Stimulated activated effector memory CD8-positive, alpha-beta T cell treated with anti-CD3 and anti-CD28 coated beads, Interleukin-12 subunit alpha, Interleukin-12 subunit beta, amount 100 ng/mL, for 72 hours (primary cell): ENCODE results near the gene MICAL3.
"Not testable (repeated sequence)": the region's sequence is repeated elsewhere in the genome, so short reads cannot be mapped to it uniquely, and the experiment has no call there.

ENCODE experiments used
- ATAC-seq: fragments of 150-1000 bp; cut with Tn5 transposase; 2 replicates; pipeline ENCODE4 v1.10.0; 2021
- DNase-seq, 2 donors: peaks; one replicate each; pipeline ENCODE4 v3.0.0; 2021 to 2022; ENCODE audit warnings: low spot score in 2 of 2
- H3K27ac Mint-ChIP-seq: one replicate; pipeline ENCODE4 v1.8.0; 2022; ENCODE audit warnings: mild to moderate bottlenecking, mixed read lengths
- H3K36me3 Mint-ChIP-seq: one replicate; pipeline ENCODE4 v1.8.0; 2022; ENCODE audit warnings: mild to moderate bottlenecking, mixed read lengths
- H3K4me1 Mint-ChIP-seq: one replicate; pipeline ENCODE4 v1.8.0; 2022; ENCODE audit warnings: mixed read lengths
- H3K4me3 Mint-ChIP-seq: one replicate; pipeline ENCODE4 v1.8.0; 2022; ENCODE audit warnings: mild to moderate bottlenecking, mixed read lengths
- H3K9me3 Mint-ChIP-seq: one replicate; pipeline ENCODE4 v1.8.0; 2022; ENCODE audit warnings: mixed read lengths

MICAL3 gene

GRCh38 chr22:17941471-17942406 is 82.6 kb downstream of the MICAL3 start:
- Mint-ChIP-seq H3K27ac (no peak overlapping the region), H3K36me3 (peaks cover 7% of the 10 kb centered on the region), H3K4me1 (peaks cover 56% of the 10 kb centered on the region), H3K4me3 (no peak overlapping the region), H3K9me3 (no peaks in the 10 kb centered on the region)
- DNase-seq (no peak), ATAC-seq (no peak)

DNA sequence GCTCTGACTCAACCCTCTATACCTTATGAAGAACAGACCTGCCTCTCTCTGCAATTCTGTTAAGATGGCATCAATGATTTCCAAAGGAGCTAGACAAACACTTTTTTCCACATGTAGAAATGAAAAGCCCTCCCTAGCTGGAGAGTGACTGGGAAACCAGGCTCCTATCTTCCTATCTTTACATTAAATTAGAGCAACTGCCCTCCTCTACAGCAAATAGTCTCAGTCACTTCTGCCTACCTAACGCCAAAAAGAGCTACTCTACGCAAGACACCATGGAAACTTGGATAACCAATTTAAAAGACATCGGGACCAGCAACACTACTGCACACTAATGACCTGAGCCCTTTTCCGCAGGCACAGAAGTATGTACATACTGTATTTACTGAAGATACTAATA is 84.8 kb downstream of the MICAL3 start:
- Mint-ChIP-seq H3K4me3 (no peak overlapping the region), H3K36me3 (peaks cover 11% of the 10 kb centered on the region), H3K27ac (no peak overlapping the region), H3K4me1 (peaks cover 48% of the 10 kb centered on the region), H3K9me3 (no peaks in the 10 kb centered on the region)
- DNase-seq (no peak), ATAC-seq (no peak)

DNA sequence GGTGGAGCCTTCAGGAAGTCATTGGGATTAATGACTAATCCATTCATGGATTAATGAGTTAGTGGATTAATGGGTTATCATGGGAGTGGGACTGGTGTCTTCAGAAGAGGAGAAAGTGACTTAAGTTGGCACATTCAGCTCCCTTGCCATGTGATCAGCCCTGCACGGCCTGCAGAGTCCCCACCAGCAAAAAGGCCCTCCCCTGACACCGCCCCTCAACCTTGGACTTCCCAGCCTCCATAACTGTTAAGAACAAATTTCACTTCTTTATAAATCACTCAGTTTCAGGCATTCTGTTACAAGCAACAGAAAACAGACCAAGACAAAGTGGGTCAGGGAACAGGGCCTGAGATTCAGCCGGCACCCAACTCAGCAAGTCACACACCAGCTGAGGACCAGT is 85.3 kb downstream of the MICAL3 start:
- peaks cover 54% of the 10 kb centered on the region for H3K4me1 Mint-ChIP-seq
- peaks cover 11% of the 10 kb centered on the region for H3K36me3 Mint-ChIP-seq
- DNase-seq (no peak), ATAC-seq (no peak)
- no peak overlapping the region for H3K4me3 Mint-ChIP-seq
- no peaks in the 10 kb centered on the region for H3K9me3 Mint-ChIP-seq
- no peak overlapping the region for H3K27ac Mint-ChIP-seq

DNA sequence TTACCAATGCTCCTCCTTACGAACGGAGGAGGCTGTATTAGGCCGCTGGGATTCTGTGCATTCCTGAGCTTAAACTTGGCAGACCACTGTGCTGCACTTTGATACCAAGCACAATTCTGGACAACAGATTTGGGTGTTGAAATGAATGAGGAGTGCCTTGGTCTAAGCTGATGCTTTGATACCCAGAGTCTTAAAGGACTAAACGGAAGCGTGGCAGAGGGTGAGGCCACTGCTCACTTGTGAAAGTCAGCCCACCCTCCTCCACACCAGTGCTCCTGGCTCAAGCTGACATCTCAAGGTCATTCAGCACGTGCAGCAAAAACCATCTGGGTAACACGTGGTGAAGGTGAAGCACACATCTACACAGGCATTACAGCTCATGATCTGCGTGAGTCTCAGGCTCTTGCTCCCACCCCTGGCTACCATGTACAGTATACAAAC is 85.9 kb downstream of the MICAL3 start:
- H3K4me3 Mint-ChIP-seq, result no peak overlapping the region
- peaks cover 11% of the 10 kb centered on the region for H3K36me3 Mint-ChIP-seq
- H3K4me1 Mint-ChIP-seq, result peaks cover 59% of the 10 kb centered on the region
- no peak for DNase-seq
- H3K9me3 Mint-ChIP-seq, result no peaks in the 10 kb centered on the region
- ATAC-seq, result no peak
- H3K27ac Mint-ChIP-seq, result no peak overlapping the region

GRCh38 chr22:17932457-17932856 is 91.9 kb downstream of the MICAL3 start:
- Mint-ChIP-seq H3K36me3 (peaks cover 11% of the 10 kb centered on the region), H3K4me1 (peaks cover 51% of the 10 kb centered on the region)
- H3K9me3 Mint-ChIP-seq, H3K27ac Mint-ChIP-seq, DNase-seq, H3K4me3 Mint-ChIP-seq, ATAC-seq: not testable (repeated sequence)

- no peaks in the 10 kb centered on the region for H3K9me3 Mint-ChIP-seq
- peaks cover 54% of the 10 kb centered on the region for H3K4me1 Mint-ChIP-seq
- DNase-seq (no peak), ATAC-seq (no peak)
- peaks cover under 1% of the 10 kb centered on the region for H3K36me3 Mint-ChIP-seq
- no peak overlapping the region for H3K27ac Mint-ChIP-seq
- no peak overlapping the region for H3K4me3 Mint-ChIP-seq
These were observed 92.9 kb downstream of the MICAL3 start for GRCh38 chr22:17931400-17931825.

- H3K27ac Mint-ChIP-seq, result no peak overlapping the region
These were observed 93.7 kb downstream of the MICAL3 start for GRCh38 chr22:17930455-17931313.

GRCh38 chr22:17929909-17930308 is 94.5 kb downstream of the MICAL3 start:
- Mint-ChIP-seq H3K36me3 (no peaks in the 10 kb centered on the region), H3K27ac (no peak overlapping the region), H3K4me3 (no peak overlapping the region), H3K9me3 (no peaks in the 10 kb centered on the region), H3K4me1 (peaks cover 55% of the 10 kb centered on the region)
- ATAC-seq, result no peak
- DNase-seq, result no peak

More at GRCh38 chr22:17930455-17931313, 93.7 kb downstream of the MICAL3 start:
- ATAC-seq (no peak), DNase-seq (no peak)
- Mint-ChIP-seq H3K9me3 (no peaks in the 10 kb centered on the region), H3K4me3 (no peak overlapping the region), H3K4me1 (peaks cover 55% of the 10 kb centered on the region), H3K36me3 (no peaks in the 10 kb centered on the region)

DNA sequence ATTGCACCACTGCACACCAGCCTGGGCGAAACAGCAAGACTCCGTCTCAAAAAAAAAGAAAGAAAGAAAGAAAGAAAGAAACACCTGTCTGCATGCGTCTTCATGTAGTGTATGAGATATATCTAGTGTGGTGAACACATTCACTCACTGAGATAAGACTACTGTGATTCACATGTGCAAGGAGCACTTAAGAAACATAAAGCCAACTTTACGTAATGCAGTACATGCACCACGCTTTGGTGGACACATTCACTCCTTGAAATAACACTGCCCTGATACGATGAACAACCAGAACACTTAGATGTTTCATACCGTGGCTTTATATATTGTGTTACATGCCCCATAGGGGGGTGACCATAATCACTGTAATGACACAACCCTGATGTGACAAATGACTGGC is 96.0 kb downstream of the MICAL3 start:
- ATAC-seq (no peak), DNase-seq (no peak)
- Mint-ChIP-seq H3K4me3 (no peak overlapping the region), H3K27ac (no peak overlapping the region), H3K4me1 (peaks cover 41% of the 10 kb centered on the region), H3K9me3 (no peaks in the 10 kb centered on the region), H3K36me3 (no peaks in the 10 kb centered on the region)

- Mint-ChIP-seq H3K4me1 (peaks cover 42% of the 10 kb centered on the region), H3K9me3 (no peaks in the 10 kb centered on the region), H3K27ac (no peak overlapping the region), H3K4me3 (no peak overlapping the region), H3K36me3 (no peaks in the 10 kb centered on the region)
- DNase-seq, result no peak
- no peak for ATAC-seq
These were observed 97.3 kb downstream of the MICAL3 start for GRCh38 chr22:17927062-17927461.

DNA sequence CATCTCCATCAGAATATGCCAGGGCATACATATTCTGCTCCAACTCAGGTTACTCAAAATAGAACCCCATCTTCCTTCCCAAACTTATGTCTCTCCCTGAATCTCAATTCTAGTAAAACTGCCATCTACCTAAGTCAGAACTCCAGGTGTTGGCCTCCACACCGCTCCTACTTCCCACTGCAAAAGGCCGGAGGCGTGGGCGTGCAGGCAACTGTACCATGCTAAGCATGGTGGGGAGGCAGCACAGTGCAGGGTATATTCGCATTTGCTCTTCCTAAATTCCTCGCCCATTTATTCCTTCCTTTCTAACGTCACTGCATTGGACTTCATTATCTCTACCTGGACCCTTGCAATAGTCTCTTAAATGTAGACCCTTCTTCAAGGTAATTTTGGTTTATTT is 97.8 kb downstream of the MICAL3 start:
- ATAC-seq (no peak), DNase-seq (no peak)
- Mint-ChIP-seq H3K27ac (peak overlapping the region; percentile 10), H3K36me3 (no peaks in the 10 kb centered on the region), H3K9me3 (no peaks in the 10 kb centered on the region), H3K4me3 (no peak overlapping the region), H3K4me1 (peaks cover 42% of the 10 kb centered on the region)

DNA sequence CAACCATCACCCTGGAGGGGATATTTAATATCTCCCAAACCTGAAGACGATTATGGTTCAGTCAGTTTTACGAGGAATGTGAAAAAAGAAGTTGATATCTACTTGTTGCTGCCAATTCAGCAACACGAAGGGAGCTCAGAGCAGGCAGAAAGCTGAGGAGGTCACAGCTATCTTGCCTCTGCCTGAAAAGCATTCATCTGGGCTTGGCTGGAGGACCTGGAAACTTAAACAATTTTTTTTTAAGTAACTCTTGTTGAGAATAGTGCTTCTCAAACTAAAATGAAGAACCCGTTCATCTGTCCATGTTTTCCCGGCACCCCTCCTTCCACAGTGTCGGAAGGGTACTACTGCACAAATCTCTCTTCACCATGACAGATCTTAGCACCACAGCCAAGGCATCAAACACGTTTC is 98.9 kb downstream of the MICAL3 start:
- Mint-ChIP-seq H3K9me3 (no peaks in the 10 kb centered on the region), H3K27ac (no peak overlapping the region), H3K4me3 (no peak overlapping the region), H3K36me3 (no peaks in the 10 kb centered on the region), H3K4me1 (peaks cover 44% of the 10 kb centered on the region)
- DNase-seq (no peak), ATAC-seq (no peak)

- DNase-seq, result no peak
- no peak for ATAC-seq
- Mint-ChIP-seq H3K4me1 (peaks cover 50% of the 10 kb centered on the region), H3K27ac (no peak overlapping the region), H3K36me3 (no peaks in the 10 kb centered on the region), H3K9me3 (no peaks in the 10 kb centered on the region), H3K4me3 (no peak overlapping the region)
These were observed 99.5 kb downstream of the MICAL3 start for GRCh38 chr22:17924735-17925364.

- no peaks in the 10 kb centered on the region for H3K36me3 Mint-ChIP-seq
- ATAC-seq (no peak), DNase-seq (no peak)
- H3K27ac Mint-ChIP-seq, result no peak overlapping the region
- no peaks in the 10 kb centered on the region for H3K9me3 Mint-ChIP-seq
- peaks cover 53% of the 10 kb centered on the region for H3K4me1 Mint-ChIP-seq
- no peak overlapping the region for H3K4me3 Mint-ChIP-seq
These were observed 100.3 kb downstream of the MICAL3 start for GRCh38 chr22:17924076-17924475.
